ENCODE data around the gene PLXNC1.

GRCh38 chr12:94140556-94140955 is 7.8 kb upstream of the PLXNC1 start:
- no peak for TF ChIP-seq CTCF (IDR thresholded peaks at IDR 0.05)
- no peak for TF ChIP-seq POLR2A (IDR thresholded peaks at IDR 0.05)
